Measurements from ENCODE around the gene APOL3.
"Not testable (repeated sequence)": the region's sequence is repeated elsewhere in the genome, so short reads cannot be mapped to it uniquely, and the experiment has no call there.

APOL3 gene

GRCh38 chr22:36204001-36204631, 43.6 kb upstream of the APOL3 start:
- no peak overlapping the region for H3K4me3 ChIP-seq (ENCODE audit: low read depth, low read length)
- TF ChIP-seq CTCF (IDR thresholded peaks at IDR 0.05; ENCODE audit: borderline replicate concordance, insufficient read depth, low read depth, low read length) = no peak

- not testable (repeated sequence) for H3K4me3 ChIP-seq (ENCODE audit: low read depth, low read length)
Observed at GRCh38 chr22:36203441-36203840, 42.9 kb upstream of the APOL3 start.

- H3K4me3 ChIP-seq (ENCODE audit: low read depth, low read length) = not testable (repeated sequence)
Observed at GRCh38 chr22:36202906-36203305, 42.4 kb upstream of the APOL3 start.

- no peak within 1 kb of the TSS for H3K4me3 ChIP-seq (ENCODE audit: low read depth, low read length)
- TF ChIP-seq CTCF (IDR thresholded peaks at IDR 0.05; ENCODE audit: borderline replicate concordance, insufficient read depth, low read depth, low read length) = no peak
Observed at GRCh38 chr22:36201630-36202319, 41.2 kb upstream of the APOL3 start, which contains the start of gene APOL4. TSS of gene APOL4 (minus strand) at chr22:36201809. CDS start at chr22:36201734, 75 bp downstream.

GRCh38 chr22:36201025-36201424, 40.5 kb upstream of the APOL3 start:
- H3K4me3 ChIP-seq (ENCODE audit: low read depth, low read length) = not testable (repeated sequence)

- no peak overlapping the region for H3K4me3 ChIP-seq (ENCODE audit: low read depth, low read length)
- no peak for TF ChIP-seq CTCF (IDR thresholded peaks at IDR 0.05; ENCODE audit: borderline replicate concordance, insufficient read depth, low read depth, low read length)
Observed at GRCh38 chr22:36199001-36199551, 38.5 kb upstream of the APOL3 start.

- H3K4me3 ChIP-seq (ENCODE audit: low read depth, low read length) = no peak overlapping the region
- TF ChIP-seq CTCF (IDR thresholded peaks at IDR 0.05; ENCODE audit: borderline replicate concordance, insufficient read depth, low read depth, low read length) = no peak
Observed at GRCh38 chr22:36198536-36198935, 38.0 kb upstream of the APOL3 start.

GRCh38 chr22:36197514-36198146, 37.1 kb upstream of the APOL3 start:
- no peak for TF ChIP-seq CTCF (IDR thresholded peaks at IDR 0.05; ENCODE audit: borderline replicate concordance, insufficient read depth, low read depth, low read length)
- H3K4me3 ChIP-seq (ENCODE audit: low read depth, low read length) = no peak overlapping the region

All from GM12875 (cell line).